Measurements from ENCODE around the gene SLC7A6. TPM values are rescaled to one million over a fixed set of nuclear protein-coding genes. Genes with fewer than 3 reads are reported as not detected.

The SLC7A6 gene
- total RNA-seq, 1 donor from 2014 or later, result 11.6 TPM

GRCh38 chr16:68257251-68257905 lies 6.9 kb upstream of the SLC7A6 start:
- no peak for DNase-seq (ENCODE audit: low spot score, unreplicated experiment)
- Mint-ChIP-seq H3K27me3 (peaks cover 1% of the 10 kb centered on the region), H3K36me3 (ENCODE audit: insufficient read depth) (no peaks in the 10 kb centered on the region), H3K27ac (no peak overlapping the region), H3K4me1 (ENCODE audit: low read depth) (no peaks in the 10 kb centered on the region), H3K4me3 (ENCODE audit: low read depth) (no peak overlapping the region), H3K9me3 (ENCODE audit: low read depth) (no peaks in the 10 kb centered on the region)
- TF ChIP-seq, protein P1, sequence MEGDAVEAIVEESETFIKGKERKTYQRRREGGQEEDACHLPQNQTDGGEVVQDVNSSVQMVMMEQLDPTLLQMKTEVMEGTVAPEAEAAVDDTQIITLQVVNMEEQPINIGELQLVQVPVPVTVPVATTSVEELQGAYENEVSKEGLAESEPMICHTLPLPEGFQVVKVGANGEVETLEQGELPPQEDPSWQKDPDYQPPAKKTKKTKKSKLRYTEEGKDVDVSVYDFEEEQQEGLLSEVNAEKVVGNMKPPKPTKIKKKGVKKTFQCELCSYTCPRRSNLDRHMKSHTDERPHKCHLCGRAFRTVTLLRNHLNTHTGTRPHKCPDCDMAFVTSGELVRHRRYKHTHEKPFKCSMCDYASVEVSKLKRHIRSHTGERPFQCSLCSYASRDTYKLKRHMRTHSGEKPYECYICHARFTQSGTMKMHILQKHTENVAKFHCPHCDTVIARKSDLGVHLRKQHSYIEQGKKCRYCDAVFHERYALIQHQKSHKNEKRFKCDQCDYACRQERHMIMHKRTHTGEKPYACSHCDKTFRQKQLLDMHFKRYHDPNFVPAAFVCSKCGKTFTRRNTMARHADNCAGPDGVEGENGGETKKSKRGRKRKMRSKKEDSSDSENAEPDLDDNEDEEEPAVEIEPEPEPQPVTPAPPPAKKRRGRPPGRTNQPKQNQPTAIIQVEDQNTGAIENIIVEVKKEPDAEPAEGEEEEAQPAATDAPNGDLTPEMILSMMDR (IDR thresholded peaks at IDR 0.05; ENCODE audit: unreplicated experiment), result no peak

GRCh38 chr16:68257906-68258800 lies 6.2 kb upstream of the SLC7A6 start:
- no peaks in the 10 kb centered on the region for H3K9me3 Mint-ChIP-seq (ENCODE audit: low read depth)
- H3K27me3 Mint-ChIP-seq, result peaks cover 5% of the 10 kb centered on the region
- TF ChIP-seq, protein P1 (IDR thresholded peaks at IDR 0.05; ENCODE audit: unreplicated experiment), result no peak
- DNase-seq (ENCODE audit: low spot score, unreplicated experiment), result no peak
- no peaks in the 10 kb centered on the region for H3K4me1 Mint-ChIP-seq (ENCODE audit: low read depth)
- no peak overlapping the region for H3K4me3 Mint-ChIP-seq (ENCODE audit: low read depth)
- peak overlapping the region; percentile 65 for H3K27ac Mint-ChIP-seq
- no peaks in the 10 kb centered on the region for H3K36me3 Mint-ChIP-seq (ENCODE audit: insufficient read depth)

GRCh38 chr16:68259007-68259825 lies 5.1 kb upstream of the SLC7A6 start:
- no peak for DNase-seq (ENCODE audit: low spot score, unreplicated experiment)
- H3K4me3 Mint-ChIP-seq (ENCODE audit: low read depth), result no peak overlapping the region
- H3K4me1 Mint-ChIP-seq (ENCODE audit: low read depth), result no peaks in the 10 kb centered on the region
- no peaks in the 10 kb centered on the region for H3K36me3 Mint-ChIP-seq (ENCODE audit: insufficient read depth)
- H3K27me3 Mint-ChIP-seq, result peaks cover 8% of the 10 kb centered on the region
- TF ChIP-seq, protein P1 (IDR thresholded peaks at IDR 0.05; ENCODE audit: unreplicated experiment), result no peak
- no peaks in the 10 kb centered on the region for H3K9me3 Mint-ChIP-seq (ENCODE audit: low read depth)
- no peak overlapping the region for H3K27ac Mint-ChIP-seq

DNA sequence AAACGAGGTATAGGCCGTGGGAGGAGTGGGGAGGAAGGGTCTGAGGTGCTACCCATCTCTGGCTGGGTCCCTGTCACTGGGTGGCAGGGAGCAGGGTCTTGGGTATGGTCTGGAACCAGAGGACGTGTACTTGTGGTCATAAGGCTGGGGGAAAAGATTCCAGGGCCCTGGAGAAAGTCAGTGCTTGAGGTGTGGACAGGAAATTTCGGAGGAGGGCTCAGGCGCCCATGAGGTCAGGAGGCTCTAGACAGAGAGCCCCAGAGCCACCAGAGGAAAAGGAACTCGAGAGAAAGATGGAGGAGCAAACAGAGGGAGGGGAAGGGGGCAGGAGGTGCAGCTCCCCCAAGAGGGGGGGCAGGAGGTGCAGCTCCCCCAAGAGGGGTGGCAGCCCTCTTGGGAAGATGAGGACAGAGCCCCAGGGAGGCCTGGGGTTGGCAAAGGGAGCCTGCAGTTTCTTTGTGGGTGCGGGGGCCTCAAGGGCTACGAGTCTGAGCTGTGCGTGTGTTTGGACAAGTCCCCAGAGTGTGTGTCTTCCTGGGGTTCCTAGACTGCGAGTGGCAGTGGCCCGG lies 683 bp upstream of the SLC7A6 start:
- H3K27ac Mint-ChIP-seq, result peak overlapping the region; percentile 93
- TF ChIP-seq, protein P1 (IDR thresholded peaks at IDR 0.05; ENCODE audit: unreplicated experiment), result no peak
- peak overlapping the region; percentile 83 for H3K4me3 Mint-ChIP-seq (ENCODE audit: low read depth)
- peaks cover 22% of the 10 kb centered on the region for H3K27me3 Mint-ChIP-seq
- no peaks in the 10 kb centered on the region for H3K9me3 Mint-ChIP-seq (ENCODE audit: low read depth)
- no peaks in the 10 kb centered on the region for H3K36me3 Mint-ChIP-seq (ENCODE audit: insufficient read depth)
- DNase-seq (ENCODE audit: low spot score, unreplicated experiment), result no peak
- peaks cover 10% of the 10 kb centered on the region for H3K4me1 Mint-ChIP-seq (ENCODE audit: low read depth)
